ENCODE data around the gene IRAK4.

Gene IRAK4

DNA sequence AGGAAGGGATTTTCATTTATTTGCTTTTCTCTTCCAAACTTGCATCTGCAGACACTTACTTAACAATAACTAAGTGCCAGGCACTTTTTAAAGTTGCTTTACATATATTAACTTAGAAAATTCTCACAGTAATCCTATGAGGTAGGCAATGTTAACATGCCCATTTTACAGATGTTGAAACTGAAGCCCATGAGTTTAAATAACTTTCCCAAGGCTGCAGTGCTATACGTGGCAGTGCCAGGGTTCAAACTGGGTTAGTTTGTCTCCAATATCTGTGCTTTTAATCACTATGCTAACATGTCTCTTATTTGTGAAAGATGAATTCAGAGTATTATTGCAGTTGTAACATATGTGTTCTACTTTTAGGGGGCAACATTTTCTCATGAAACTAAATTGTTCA, 30.1 kb upstream of the IRAK4 start:
- no peaks in the 10 kb centered on the region for H3K27me3 ChIP-seq
- H3K27ac ChIP-seq, result no peak overlapping the region
- H3K9me3 ChIP-seq, result no peaks in the 10 kb centered on the region
- H3K4me1 ChIP-seq (ENCODE audit: control insufficient read depth in 1 of 2, insufficient read depth in 1 of 2, low read depth in 1 of 2, low read length in 1 of 2), result no peaks in the 10 kb centered on the region
- H3K36me3 ChIP-seq, result peaks cover 22% of the 10 kb centered on the region
- TF ChIP-seq, protein P1, sequence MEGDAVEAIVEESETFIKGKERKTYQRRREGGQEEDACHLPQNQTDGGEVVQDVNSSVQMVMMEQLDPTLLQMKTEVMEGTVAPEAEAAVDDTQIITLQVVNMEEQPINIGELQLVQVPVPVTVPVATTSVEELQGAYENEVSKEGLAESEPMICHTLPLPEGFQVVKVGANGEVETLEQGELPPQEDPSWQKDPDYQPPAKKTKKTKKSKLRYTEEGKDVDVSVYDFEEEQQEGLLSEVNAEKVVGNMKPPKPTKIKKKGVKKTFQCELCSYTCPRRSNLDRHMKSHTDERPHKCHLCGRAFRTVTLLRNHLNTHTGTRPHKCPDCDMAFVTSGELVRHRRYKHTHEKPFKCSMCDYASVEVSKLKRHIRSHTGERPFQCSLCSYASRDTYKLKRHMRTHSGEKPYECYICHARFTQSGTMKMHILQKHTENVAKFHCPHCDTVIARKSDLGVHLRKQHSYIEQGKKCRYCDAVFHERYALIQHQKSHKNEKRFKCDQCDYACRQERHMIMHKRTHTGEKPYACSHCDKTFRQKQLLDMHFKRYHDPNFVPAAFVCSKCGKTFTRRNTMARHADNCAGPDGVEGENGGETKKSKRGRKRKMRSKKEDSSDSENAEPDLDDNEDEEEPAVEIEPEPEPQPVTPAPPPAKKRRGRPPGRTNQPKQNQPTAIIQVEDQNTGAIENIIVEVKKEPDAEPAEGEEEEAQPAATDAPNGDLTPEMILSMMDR (IDR thresholded peaks at IDR 0.05), result no peak
- no peak overlapping the region for H3K4me3 ChIP-seq (ENCODE audit: low read depth in 1 of 2, low read length in 1 of 2)

DNA sequence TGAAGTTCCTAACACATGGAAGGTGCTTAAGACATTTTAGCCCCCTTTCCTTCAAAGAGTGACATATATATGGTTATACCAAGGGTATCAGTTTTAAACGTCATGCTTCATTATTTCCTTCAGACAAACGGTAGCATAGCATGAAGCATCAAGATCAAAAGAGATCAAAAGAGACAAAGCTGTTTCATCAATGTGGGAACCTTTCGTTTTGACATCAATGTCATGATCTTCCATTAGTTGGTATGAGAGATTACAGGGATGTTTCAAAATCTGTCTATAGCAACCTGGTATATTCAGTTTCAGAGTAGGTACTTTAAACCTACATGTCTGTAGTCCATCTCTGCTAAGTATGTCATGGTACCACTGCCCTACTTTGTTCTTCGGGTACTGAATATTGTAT, 28.5 kb upstream of the IRAK4 start:
- Histone ChIP-seq H3K4me3 (ENCODE audit: low read depth in 1 of 2, low read length in 1 of 2) (no peak overlapping the region), H3K27ac (no peak overlapping the region), H3K9me3 (no peaks in the 10 kb centered on the region), H3K36me3 (peaks cover 26% of the 10 kb centered on the region), H3K27me3 (no peaks in the 10 kb centered on the region), H3K4me1 (ENCODE audit: control insufficient read depth in 1 of 2, insufficient read depth in 1 of 2, low read depth in 1 of 2, low read length in 1 of 2) (no peaks in the 10 kb centered on the region)
- TF ChIP-seq, protein P1 (IDR thresholded peaks at IDR 0.05), result no peak

DNA sequence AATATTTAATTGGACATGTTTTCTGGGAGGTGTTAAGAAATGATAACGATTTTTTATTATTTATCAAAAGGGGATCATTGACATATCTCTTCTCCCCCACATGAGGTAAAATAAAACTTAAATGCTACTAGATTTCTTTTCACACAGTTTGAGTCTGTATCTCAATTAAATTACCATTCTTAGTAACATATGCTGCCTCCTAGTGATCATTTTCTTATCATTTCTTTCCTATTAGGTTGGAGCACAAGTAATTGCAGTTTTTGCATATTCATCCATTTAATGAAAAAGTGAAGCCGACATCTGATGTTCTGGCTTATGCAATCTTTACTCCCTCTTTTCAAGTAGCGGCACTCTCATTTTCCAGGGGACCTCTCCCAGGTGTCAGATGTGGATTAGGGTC, 25.1 kb upstream of the IRAK4 start:
- H3K27me3 ChIP-seq, result no peaks in the 10 kb centered on the region
- H3K9me3 ChIP-seq, result no peaks in the 10 kb centered on the region
- TF ChIP-seq, protein P1 (IDR thresholded peaks at IDR 0.05), result no peak
- H3K36me3 ChIP-seq, result peaks cover 39% of the 10 kb centered on the region
- H3K4me1 ChIP-seq (ENCODE audit: control insufficient read depth in 1 of 2, insufficient read depth in 1 of 2, low read depth in 1 of 2, low read length in 1 of 2), result no peaks in the 10 kb centered on the region
- no peak overlapping the region for H3K27ac ChIP-seq
- H3K4me3 ChIP-seq (ENCODE audit: low read depth in 1 of 2, low read length in 1 of 2), result no peak overlapping the region

DNA sequence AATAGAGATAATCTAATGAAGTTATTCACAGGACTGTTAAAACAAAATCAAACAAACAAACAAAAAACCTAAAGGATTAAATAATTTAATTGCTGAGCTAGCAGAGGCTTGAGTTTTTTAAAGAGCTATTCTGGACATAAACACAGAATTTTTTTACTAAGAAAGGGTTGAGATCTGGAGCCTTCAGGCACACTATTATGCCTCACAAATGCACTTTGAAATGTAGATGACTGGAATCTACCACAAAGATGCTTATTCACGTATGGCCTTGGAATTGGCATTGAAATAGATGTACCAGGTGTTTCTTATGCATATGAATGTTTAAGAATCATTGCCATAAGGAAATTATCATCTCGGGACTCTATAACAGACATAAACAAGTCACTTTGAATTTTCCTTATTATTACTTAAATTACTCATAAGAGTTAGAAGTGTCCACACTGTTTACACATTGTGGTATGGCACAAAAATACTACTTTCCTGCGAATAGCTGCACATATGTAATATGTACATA, 21.8 kb upstream of the IRAK4 start:
- Histone ChIP-seq H3K4me1 (ENCODE audit: control insufficient read depth in 1 of 2, insufficient read depth in 1 of 2, low read depth in 1 of 2, low read length in 1 of 2) (no peaks in the 10 kb centered on the region), H3K27me3 (no peaks in the 10 kb centered on the region), H3K4me3 (ENCODE audit: low read depth in 1 of 2, low read length in 1 of 2) (no peak overlapping the region), H3K27ac (no peak overlapping the region), H3K9me3 (no peaks in the 10 kb centered on the region), H3K36me3 (peaks cover 33% of the 10 kb centered on the region)
- TF ChIP-seq, protein P1 (IDR thresholded peaks at IDR 0.05), result no peak

DNA sequence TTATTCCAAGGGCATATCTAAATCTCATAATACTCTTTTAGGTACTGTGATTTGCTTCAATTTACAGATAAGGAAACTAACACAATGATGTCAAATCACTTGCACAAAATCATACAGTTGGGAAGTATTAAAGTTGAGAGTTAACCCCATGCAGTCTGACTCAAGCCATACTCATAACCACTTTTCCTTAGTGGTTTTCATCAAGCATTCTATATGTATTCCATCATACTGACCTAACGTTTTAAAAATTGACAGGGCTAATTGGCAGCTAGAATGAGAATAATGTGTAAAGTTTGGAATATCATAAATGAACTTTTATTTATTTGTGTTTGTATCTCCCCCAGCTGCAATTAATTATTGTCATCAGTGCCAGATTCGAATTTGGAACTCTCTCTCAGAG, 21.1 kb upstream of the IRAK4 start:
- H3K27ac ChIP-seq, result no peak overlapping the region

More for the DNA sequence above, 21.1 kb upstream of the IRAK4 start:
- Histone ChIP-seq H3K4me1 (ENCODE audit: control insufficient read depth in 1 of 2, insufficient read depth in 1 of 2, low read depth in 1 of 2, low read length in 1 of 2) (no peaks in the 10 kb centered on the region), H3K9me3 (no peaks in the 10 kb centered on the region), H3K27me3 (no peaks in the 10 kb centered on the region), H3K36me3 (peaks cover 37% of the 10 kb centered on the region), H3K4me3 (ENCODE audit: low read depth in 1 of 2, low read length in 1 of 2) (no peak overlapping the region)
- TF ChIP-seq, protein P1 (IDR thresholded peaks at IDR 0.05), result no peak

Measured in neutrophil (primary cell).